Heart left ventricle (tissue), 16 donors: ENCODE results near the gene FGF2. TPM values are rescaled to one million over a fixed set of nuclear protein-coding genes. Genes with fewer than 3 reads are reported as not detected.

ENCODE experiments used
- ATAC-seq, 4 donors: fragments of 200-7000 bp; cut with Tn5 transposase; one replicate each; pipeline ENCODE4 v1.9.1; 2020 to 2022; ENCODE audit warnings: moderate library complexity in 4 of 4, mild to moderate bottlenecking in 3 of 4, moderate number of reproducible peaks in 1 of 4
- DNase-seq, 5 donors: peaks; one replicate each; pipeline ENCODE4 v3.0.0-alpha.2; 2020
- H3K27ac ChIP-seq, 12 donors: fragments of 200-600 bp; sonication (generic) in 4 of 12; one replicate each; pipeline versions ENCODE4 v1.5.0 to v1.8.0; 2016 to 2022; ENCODE audit warnings: mild to moderate bottlenecking in 2 of 12
- H3K27me3 ChIP-seq, 9 donors: fragments of 200-600 bp; sonication (generic) in 2 of 9; one replicate each; pipeline versions ENCODE4 v1.5.1 to v1.8.0; 2016 to 2022; ENCODE audit warnings: mild to moderate bottlenecking in 3 of 9
- H3K36me3 ChIP-seq, 9 donors: fragments of 200-600 bp; sonication (generic) in 2 of 9; one replicate each; pipeline versions ENCODE4 v1.5.0 to v1.8.0; 2018 to 2022; ENCODE audit warnings: mild to moderate bottlenecking in 2 of 9
- H3K4me1 ChIP-seq, 12 donors: fragments of 200-600 bp; sonication (generic) in 4 of 12; one replicate each; pipeline versions ENCODE4 v1.5.0 to v1.8.0; 2016 to 2022; ENCODE audit warnings: mild to moderate bottlenecking in 3 of 12
- H3K4me3 ChIP-seq, 12 donors: fragments of 200-600 bp; sonication (generic) in 4 of 12; one replicate each; pipeline versions ENCODE4 v1.5.0 to v1.8.0; 2017 to 2022; ENCODE audit warnings: mild to moderate bottlenecking in 9 of 12, moderate library complexity in 4 of 12
- H3K9me3 ChIP-seq, 12 donors: fragments of 200-600 bp; sonication (generic) in 4 of 12; one replicate each; pipeline versions ENCODE4 v1.5.0 to v1.8.0; 2016 to 2022; ENCODE audit warnings: mild to moderate bottlenecking in 1 of 12
- POLR2A ChIP-seq, 2 donors: fragments of 450-650 bp; IDR thresholded peaks; one replicate each; pipeline ENCODE4 v1.6.1; 2017; ENCODE audit warnings: antibody characterized with exemption in 2 of 2, mild to moderate bottlenecking in 2 of 2, moderate library complexity in 2 of 2
- WGBS, 4 donors: extraction: QIAGEN DNeasy Blood & Tissue Kit in 2 of 4; methylation state at CpG; one replicate each; pipeline versions ENCODE4 v1.1.5 to v1.1.7; 2013 to 2018; 5-methylcytosine and 5-hydroxymethylcytosine counted together
- intact Hi-C, 10 donors: fragments of 100-400 bp; cut with DNase I; formaldehyde crosslinking; loops; one replicate each; pipeline versions ENCODE4 v1.11.1 to v1.14.2; 2022
- long read RNA-seq, 3 donors: library from polyadenylated mRNA; unstranded; transcript quantifications; one replicate each; pipeline ENCODE4 v2.0.0, GENCODE V29; 2020 to 2021
- polyA plus RNA-seq, 2 donors: library from polyadenylated mRNA; stranded (reverse); fragments of 200-250 nt; gene quantifications; one replicate each; pipeline ENCODE4 v1.2.3, GENCODE V29; 2013
- total RNA-seq, 9 donors: library from RNA; depleted of rRNA in 2 of 9; stranded (reverse); fragments of >200 nt in 2 of 9; fragmentation: NEBNext Ultra II Directional in 3 of 9; extraction: Animal tissue kit (Norgen Biotek cat#: 25700) in 3 of 9; gene quantifications; one replicate each; pipeline versions ENCODE4 v1.1.0 to v1.2.4, GENCODE V29; 2016 to 2023
- TF ChIP-seq, protein P1 (sequence below), 12 donors: fragments of 200-600 bp; sonication (generic) in 4 of 12; IDR thresholded peaks; one replicate each; pipeline versions ENCODE4 v1.5.0 to v1.8.0; 2018 to 2022; ENCODE audit warnings: antibody characterized with exemption in 12 of 12, mild to moderate bottlenecking in 5 of 12
- donor health status: ischemic (EF 13 %, LVEDD 7.1; RV severe dilation, severe dysfunction).
- donor health status: healthy with polysubstance abuse.
- donor health status: DM: no; HTN: yes; CAD: no.
- donor health status: DM: no; HTN: no; CAD: no.
- donor health status: ischemic (EF 25% LVEDD 6.9; RV normal size, moderate dysfunction).
- donor health status: ischemic (EF 25% LVEDD 5.7; RV mildly dilated, moderate dysfunction).
- donor health status: healthy.
- donor health status: DM: yes; HTN: yes; CAD: no.
- donor health status: ischemic (EF 35%, LVEDD 5.7; RV mildly dilated, moderate dysfunction).
- donor health status: nonischemic (EF 11% LVEDD 7.7; RV severe dilation, severe dysfunction).
- donor health status: DM: yes; HTN: yes; CAD: no.
- donor health status: PGD.
- donor health status: ischemic (EF 29% LVEDD 5.4; RV normal size, mild dysfunction).
- donor health status: nonischemic (EF 23%, LVEDD 6.1; RV moderate dilation, normal function).

FGF2 gene
- 10 to 100 TPM in 1 of 9 donors, 1 to 10 TPM in 8; 3.9 to 14.4 (median 6.4) TPM for total RNA-seq
- polyA plus RNA-seq = 1 to 10 TPM; 2.2 to 4.1 TPM
- long read RNA-seq, donor 1, full-length matches to known transcripts = 3 of 4 reads
- long read RNA-seq, donor 1, partial matches to known transcripts = 0 of 4 reads
- long read RNA-seq, donor 1, other reads (novel, unspliced or antisense) = 1 of 4 reads
- long read RNA-seq, donor 2, partial matches to known transcripts = 1 of 1 reads
- long read RNA-seq, donor 2, other reads (novel, unspliced or antisense) = 0 of 1 reads
- long read RNA-seq, donor 3, full-length matches to known transcripts = 2 of 4 reads
- long read RNA-seq, donor 3, partial matches to known transcripts = 0 of 4 reads
- long read RNA-seq, donor 3, other reads (novel, unspliced or antisense) = 2 of 4 reads

DNA sequence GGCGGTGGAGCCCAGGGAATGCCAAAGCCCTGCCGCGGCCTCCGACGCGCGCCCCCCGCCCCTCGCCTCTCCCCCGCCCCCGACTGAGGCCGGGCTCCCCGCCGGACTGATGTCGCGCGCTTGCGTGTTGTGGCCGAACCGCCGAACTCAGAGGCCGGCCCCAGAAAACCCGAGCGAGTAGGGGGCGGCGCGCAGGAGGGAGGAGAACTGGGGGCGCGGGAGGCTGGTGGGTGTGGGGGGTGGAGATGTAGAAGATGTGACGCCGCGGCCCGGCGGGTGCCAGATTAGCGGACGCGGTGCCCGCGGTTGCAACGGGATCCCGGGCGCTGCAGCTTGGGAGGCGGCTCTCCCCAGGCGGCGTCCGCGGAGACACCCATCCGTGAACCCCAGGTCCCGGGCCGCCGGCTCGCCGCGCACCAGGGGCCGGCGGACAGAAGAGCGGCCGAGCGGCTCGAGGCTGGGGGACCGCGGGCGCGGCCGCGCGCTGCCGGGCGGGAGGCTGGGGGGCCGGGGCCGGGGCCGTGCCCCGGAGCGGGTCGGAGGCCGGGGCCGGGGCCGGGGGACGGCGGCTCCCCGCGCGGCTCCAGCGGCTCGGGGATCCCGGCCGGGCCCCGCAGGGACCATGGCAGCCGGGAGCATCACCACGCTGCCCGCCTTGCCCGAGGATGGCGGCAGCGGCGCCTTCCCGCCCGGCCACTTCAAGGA is at the start of gene FGF2:
Gene FGF2, plus strand, starts transcription at position 279 of the 705 bp plus-strand sequence. Its CDS starts 344 bp downstream, at position 623.
- peaks cover 0 to 38% (median 0%) of the 10 kb centered on the region in 9 donors for H3K27me3 ChIP-seq
- peak; percentile 42 to 82 (median 69) for ATAC-seq
- peak; percentile 59 to 82 (median 68) for DNase-seq
- no peaks in the 10 kb centered on the region for H3K36me3 ChIP-seq
- TF ChIP-seq, protein P1, sequence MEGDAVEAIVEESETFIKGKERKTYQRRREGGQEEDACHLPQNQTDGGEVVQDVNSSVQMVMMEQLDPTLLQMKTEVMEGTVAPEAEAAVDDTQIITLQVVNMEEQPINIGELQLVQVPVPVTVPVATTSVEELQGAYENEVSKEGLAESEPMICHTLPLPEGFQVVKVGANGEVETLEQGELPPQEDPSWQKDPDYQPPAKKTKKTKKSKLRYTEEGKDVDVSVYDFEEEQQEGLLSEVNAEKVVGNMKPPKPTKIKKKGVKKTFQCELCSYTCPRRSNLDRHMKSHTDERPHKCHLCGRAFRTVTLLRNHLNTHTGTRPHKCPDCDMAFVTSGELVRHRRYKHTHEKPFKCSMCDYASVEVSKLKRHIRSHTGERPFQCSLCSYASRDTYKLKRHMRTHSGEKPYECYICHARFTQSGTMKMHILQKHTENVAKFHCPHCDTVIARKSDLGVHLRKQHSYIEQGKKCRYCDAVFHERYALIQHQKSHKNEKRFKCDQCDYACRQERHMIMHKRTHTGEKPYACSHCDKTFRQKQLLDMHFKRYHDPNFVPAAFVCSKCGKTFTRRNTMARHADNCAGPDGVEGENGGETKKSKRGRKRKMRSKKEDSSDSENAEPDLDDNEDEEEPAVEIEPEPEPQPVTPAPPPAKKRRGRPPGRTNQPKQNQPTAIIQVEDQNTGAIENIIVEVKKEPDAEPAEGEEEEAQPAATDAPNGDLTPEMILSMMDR (IDR thresholded peaks at IDR 0.05) = no peak
- TF ChIP-seq POLR2A (IDR thresholded peaks at IDR 0.05) = peak in 1 of 2 donors; percentile 29
- H3K4me1 ChIP-seq = peaks cover 0 to 14% (median 0%) of the 10 kb centered on the region in 12 donors
- 0 to 1% (median 1%) methylated on average over 48 to 97 of the region's 97 CpGs for WGBS, 4 donors
- intact Hi-C loops = loop anchor here in 8 of 10 donors (2.0 to 10.0 kb wide), 10 partner anchors 62 to 98 kb away; partner anchors contain the start of gene NUDT6 (in 3 of the 8)
- peak within 1 kb of the TSS; percentile 66 to 86 (median 80) for H3K4me3 ChIP-seq
- H3K27ac ChIP-seq = peak within 1 kb of the TSS; percentile 68 to 93 (median 80)
- H3K9me3 ChIP-seq = no peaks in the 10 kb centered on the region

DNA sequence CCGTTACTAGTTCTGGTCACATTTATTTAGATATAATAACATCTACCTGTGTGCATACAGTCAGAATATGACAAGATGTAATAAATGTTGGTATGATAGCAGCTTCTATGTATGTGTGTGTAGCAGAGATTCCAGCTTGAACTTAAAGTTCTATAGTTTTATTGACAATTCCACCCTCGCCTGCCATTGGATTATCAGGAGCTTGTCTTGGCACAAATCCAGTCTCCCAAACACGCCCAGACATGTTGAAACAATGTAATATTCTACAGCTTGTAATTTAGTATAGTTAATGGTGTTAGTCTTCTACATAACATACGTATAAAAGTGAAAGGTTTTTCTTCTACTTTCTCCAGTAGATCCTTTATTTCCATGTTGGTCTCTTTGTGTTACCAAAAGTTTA is 49.7 kb upstream of the FGF2 start:
- peaks cover 0 to 5% (median 0%) of the 10 kb centered on the region in 12 donors for H3K4me1 ChIP-seq
- no peaks in the 10 kb centered on the region for H3K36me3 ChIP-seq
- H3K4me3 ChIP-seq = no peak overlapping the region
- H3K27me3 ChIP-seq = no peaks in the 10 kb centered on the region
- ATAC-seq (no peak), DNase-seq (no peak)
- WGBS, 4 donors = 59 to 72% (median 69%) methylated on average over 4 of the region's 4 CpGs
- TF ChIP-seq, protein P1 (IDR thresholded peaks at IDR 0.05) = no peak
- TF ChIP-seq POLR2A (IDR thresholded peaks at IDR 0.05) = no peak
- intact Hi-C loops = no loop called here
- peaks cover 0 to 6% (median 0%) of the 10 kb centered on the region in 12 donors for H3K9me3 ChIP-seq
- no peak overlapping the region for H3K27ac ChIP-seq

GRCh38 chr4:122777846-122778673 is 48.6 kb upstream of the FGF2 start:
- ATAC-seq = no peak
- H3K36me3 ChIP-seq = no peaks in the 10 kb centered on the region
- TF ChIP-seq, protein P1 (IDR thresholded peaks at IDR 0.05) = no peak
- intact Hi-C loops = no loop called here
- peaks cover 0 to 6% (median 0%) of the 10 kb centered on the region in 12 donors for H3K9me3 ChIP-seq
- no peaks in the 10 kb centered on the region for H3K27me3 ChIP-seq
- H3K4me1 ChIP-seq = peaks cover 0 to 9% (median under 1%) of the 10 kb centered on the region in 12 donors
- WGBS, 4 donors = 94 to 99% (median 96%) methylated on average over 7 of the region's 7 CpGs
- no peak overlapping the region for H3K4me3 ChIP-seq
- DNase-seq = no peak
- no peak overlapping the region for H3K27ac ChIP-seq
